ENCODE measurements around the gene SGPP1. TPM values are rescaled to one million over a fixed set of nuclear protein-coding genes. Genes with fewer than 3 reads are reported as not detected.
A peak's percentile ranks its signal among the peaks of the same experiment; 100 is the strongest.
"Not testable (repeated sequence)": the region's sequence is repeated elsewhere in the genome, so short reads cannot be mapped to it uniquely, and the experiment has no call there.

Gene SGPP1
- polyA plus RNA-seq, 3 donors: 3.3 to 13.3 (median 7.6) TPM

- Histone ChIP-seq H3K4me2 (replicated peaks; ENCODE audit: extremely low read depth, low read length, poor library complexity, severe bottlenecking) (no peak overlapping the region), H3K9ac (ENCODE audit: insufficient read depth, low read length, poor library complexity, severe bottlenecking) (no peak overlapping the region), H3K27ac (ENCODE audit: low read depth in 1 of 2, low read length in 2 of 2) (no peak overlapping the region), H3K9me3 (replicated peaks in 1 of 2; ENCODE audit: control insufficient read depth in 1 of 2, insufficient read depth in 1 of 2, low read length in 2 of 2) (peaks cover 0 to 3% of the 10 kb centered on the region in 2 donors), H3K27me3 (ENCODE audit: control insufficient read depth in 2 of 2, insufficient read depth in 2 of 2, low read length in 2 of 2) (no peaks in the 10 kb centered on the region), H3K4me1 (ENCODE audit: control insufficient read depth in 1 of 2, insufficient read depth in 2 of 2, low read length in 2 of 2) (peaks cover 0 to under 1% of the 10 kb centered on the region in 2 donors), H4K20me1 (ENCODE audit: insufficient read depth, low read length) (peaks cover 5% of the 10 kb centered on the region), H3K79me2 (ENCODE audit: insufficient read depth, low read length) (no peaks in the 10 kb centered on the region), H3K4me3 (replicated peaks in 1 of 3; ENCODE audit: low read depth in 2 of 3, low read length in 3 of 3) (no peak overlapping the region), H3K36me3 (replicated peaks in 1 of 2; ENCODE audit: control insufficient read depth in 1 of 2, insufficient read depth in 2 of 2, low read length in 2 of 2) (no peaks in the 10 kb centered on the region), H2AFZ (ENCODE audit: insufficient read depth, low read depth, low read length, poor library complexity, severe bottlenecking) (no peak overlapping the region)
- Mint-ChIP-seq H3K4me1 (peaks cover 14% of the 10 kb centered on the region), H3K27me3 (ENCODE audit: low read depth in 3 of 3) (peaks cover 0 to 2% (median 0%) of the 10 kb centered on the region in 3 donors), H3K9me3 (peaks cover 0 to 1% (median 0%) of the 10 kb centered on the region in 7 donors), H3K4me3 (no peak overlapping the region), H3K36me3 (peaks cover 0 to under 1% of the 10 kb centered on the region in 2 donors), H3K27ac (peak overlapping the region in 1 of 7 donors; percentile 8)
- WGBS (ENCODE audit: insufficient coverage): 100% methylated on average over 4 of the region's 8 CpGs
- intact Hi-C loops (cut with micrococcal nuclease): no loop called here
- DNase-seq: no peak
- no peak for TF ChIP-seq CTCF (IDR thresholded peaks at IDR 0.05)
These were observed 20.6 kb downstream of the SGPP1 start for GRCh38 chr14:63707216-63707615.

GRCh38 chr14:63705561-63706070, 22.2 kb downstream of the SGPP1 start:
- peaks cover 0 to 4% of the 10 kb centered on the region in 2 donors for H3K4me1 ChIP-seq (ENCODE audit: control insufficient read depth in 1 of 2, insufficient read depth in 2 of 2, low read length in 2 of 2)
- peaks cover 4% of the 10 kb centered on the region for H4K20me1 ChIP-seq (ENCODE audit: insufficient read depth, low read length)
- Mint-ChIP-seq H3K4me3 (peak overlapping the region in 1 of 2 donors; percentile 41), H3K4me1 (peaks cover 22% of the 10 kb centered on the region), H3K36me3 (no peaks in the 10 kb centered on the region), H3K9me3 (no peaks in the 10 kb centered on the region), H3K27me3 (ENCODE audit: low read depth in 3 of 3) (peaks cover 0 to 5% (median 2%) of the 10 kb centered on the region in 3 donors), H3K27ac (peak overlapping the region in 2 of 7 donors; percentile 9 to 20)
- intact Hi-C loops (cut with micrococcal nuclease): no loop called here
- WGBS (ENCODE audit: insufficient coverage): no CpG with 5 or more reads among the region's 4 CpGs
- no peaks in the 10 kb centered on the region for H3K79me2 ChIP-seq (ENCODE audit: insufficient read depth, low read length)
- H2AFZ ChIP-seq (ENCODE audit: insufficient read depth, low read depth, low read length, poor library complexity, severe bottlenecking): no peak overlapping the region
- H3K9me3 ChIP-seq (replicated peaks in 1 of 2; ENCODE audit: control insufficient read depth in 1 of 2, insufficient read depth in 1 of 2, low read length in 2 of 2): no peaks in the 10 kb centered on the region
- no peaks in the 10 kb centered on the region for H3K36me3 ChIP-seq (replicated peaks in 1 of 2; ENCODE audit: control insufficient read depth in 1 of 2, insufficient read depth in 2 of 2, low read length in 2 of 2)
- no peak for DNase-seq
- peak overlapping the region; percentile 4 for H3K9ac ChIP-seq (ENCODE audit: insufficient read depth, low read length, poor library complexity, severe bottlenecking)
- no peak overlapping the region for H3K4me3 ChIP-seq (replicated peaks in 1 of 3; ENCODE audit: low read depth in 2 of 3, low read length in 3 of 3)
- TF ChIP-seq CTCF (IDR thresholded peaks at IDR 0.05): no peak
- no peak overlapping the region for H3K4me2 ChIP-seq (replicated peaks; ENCODE audit: extremely low read depth, low read length, poor library complexity, severe bottlenecking)
- H3K27ac ChIP-seq (ENCODE audit: low read depth in 1 of 2, low read length in 2 of 2): no peak overlapping the region
- no peaks in the 10 kb centered on the region for H3K27me3 ChIP-seq (ENCODE audit: control insufficient read depth in 2 of 2, insufficient read depth in 2 of 2, low read length in 2 of 2)

- H3K27ac Mint-ChIP-seq; H3K9ac ChIP-seq (ENCODE audit: insufficient read depth, low read length, poor library complexity, severe bottlenecking); H3K36me3 ChIP-seq (replicated peaks in 1 of 2; ENCODE audit: control insufficient read depth in 1 of 2, insufficient read depth in 2 of 2, low read length in 2 of 2); H3K36me3 Mint-ChIP-seq; H3K27me3 ChIP-seq (ENCODE audit: control insufficient read depth in 2 of 2, insufficient read depth in 2 of 2, low read length in 2 of 2); H2AFZ ChIP-seq (ENCODE audit: insufficient read depth, low read depth, low read length, poor library complexity, severe bottlenecking); DNase-seq; H3K4me1 ChIP-seq (ENCODE audit: control insufficient read depth in 1 of 2, insufficient read depth in 2 of 2, low read length in 2 of 2); H3K27me3 Mint-ChIP-seq (ENCODE audit: low read depth in 3 of 3); H3K79me2 ChIP-seq (ENCODE audit: insufficient read depth, low read length); H3K27ac ChIP-seq (ENCODE audit: low read depth in 1 of 2, low read length in 2 of 2); H3K4me3 ChIP-seq (replicated peaks in 1 of 3; ENCODE audit: low read depth in 2 of 3, low read length in 3 of 3); H3K4me2 ChIP-seq (replicated peaks; ENCODE audit: extremely low read depth, low read length, poor library complexity, severe bottlenecking); H4K20me1 ChIP-seq (ENCODE audit: insufficient read depth, low read length); H3K9me3 ChIP-seq (replicated peaks in 1 of 2; ENCODE audit: control insufficient read depth in 1 of 2, insufficient read depth in 1 of 2, low read length in 2 of 2); intact Hi-C loops (cut with micrococcal nuclease); H3K4me3 Mint-ChIP-seq; H3K9me3 Mint-ChIP-seq: not testable (repeated sequence)
- WGBS (ENCODE audit: insufficient coverage): 57% methylated on average over 1 of the region's 4 CpGs
- peaks cover 22% of the 10 kb centered on the region for H3K4me1 Mint-ChIP-seq
These were observed 25.3 kb downstream of the SGPP1 start for GRCh38 chr14:63702530-63702929.

Measured in CD14-positive monocyte (primary cell).